Measurements from ENCODE around the gene PCED1B. TPM values are rescaled to one million over a fixed set of nuclear protein-coding genes. Genes with fewer than 3 reads are reported as not detected.

The PCED1B gene
- total and polyA plus RNA-seq, 2 donors (not counting 1 experiment from before 2014, with no cell fraction given): 26.2 to 45.8 TPM

GRCh38 chr12:47272412-47273190 is 193.2 kb downstream of the PCED1B start:
- ChIA-PET CTCF (interaction anchor here (0.6 to 1.7 kb wide), 4 partner anchors 34 to 192 kb away, joined by 3 to 8 read pairs (median 4); partner anchors contain the start of gene AMIGO2), POLR2A (no interaction called here)
- Histone ChIP-seq H2AFZ (ENCODE audit: insufficient read depth, low read depth, low read length, poor library complexity, severe bottlenecking) (no peak overlapping the region), H3K4me2 (replicated peaks; ENCODE audit: low read depth, low read length, poor library complexity, severe bottlenecking) (no peak overlapping the region), H3K79me2 (ENCODE audit: control insufficient read depth, insufficient read depth, low read length) (no peaks in the 10 kb centered on the region), H3K27ac (ENCODE audit: low read length in 2 of 2) (no peak overlapping the region), H3K9me3 (ENCODE audit: control extremely low read depth in 1 of 3, control insufficient read depth in 2 of 3, insufficient read depth in 1 of 3, low read length in 2 of 3) (peaks cover 0 to 9% (median 0%) of the 10 kb centered on the region in 3 donors), H3K36me3 (replicated peaks in 1 of 2; ENCODE audit: control extremely low read depth in 1 of 2, control insufficient read depth in 1 of 2, extremely low read depth in 1 of 2, insufficient read depth in 2 of 2, low read length in 1 of 2) (no peaks in the 10 kb centered on the region), H4K20me1 (ENCODE audit: control insufficient read depth, insufficient read depth, low read length, poor library complexity, severe bottlenecking) (no peaks in the 10 kb centered on the region), H3K4me1 (ENCODE audit: control insufficient read depth in 2 of 2, insufficient read depth in 2 of 2, low read length in 2 of 2) (peaks cover 77 to 82% of the 10 kb centered on the region in 2 donors), H3K27me3 (replicated peaks in 1 of 4; ENCODE audit: control extremely low read depth in 1 of 4, control insufficient read depth in 3 of 4, insufficient read depth in 4 of 4, low read length in 3 of 4) (no peaks in the 10 kb centered on the region), H3K4me3 (ENCODE audit: control extremely low read depth in 1 of 5, extremely low read depth in 1 of 5, insufficient read depth in 1 of 5, low read depth in 2 of 5, low read length in 4 of 5) (no peak overlapping the region), H3K9ac (ENCODE audit: low read length) (no peak overlapping the region)
- H3K4me1 Mint-ChIP-seq: peaks cover 93% of the 10 kb centered on the region
- TF ChIP-seq, protein P1, sequence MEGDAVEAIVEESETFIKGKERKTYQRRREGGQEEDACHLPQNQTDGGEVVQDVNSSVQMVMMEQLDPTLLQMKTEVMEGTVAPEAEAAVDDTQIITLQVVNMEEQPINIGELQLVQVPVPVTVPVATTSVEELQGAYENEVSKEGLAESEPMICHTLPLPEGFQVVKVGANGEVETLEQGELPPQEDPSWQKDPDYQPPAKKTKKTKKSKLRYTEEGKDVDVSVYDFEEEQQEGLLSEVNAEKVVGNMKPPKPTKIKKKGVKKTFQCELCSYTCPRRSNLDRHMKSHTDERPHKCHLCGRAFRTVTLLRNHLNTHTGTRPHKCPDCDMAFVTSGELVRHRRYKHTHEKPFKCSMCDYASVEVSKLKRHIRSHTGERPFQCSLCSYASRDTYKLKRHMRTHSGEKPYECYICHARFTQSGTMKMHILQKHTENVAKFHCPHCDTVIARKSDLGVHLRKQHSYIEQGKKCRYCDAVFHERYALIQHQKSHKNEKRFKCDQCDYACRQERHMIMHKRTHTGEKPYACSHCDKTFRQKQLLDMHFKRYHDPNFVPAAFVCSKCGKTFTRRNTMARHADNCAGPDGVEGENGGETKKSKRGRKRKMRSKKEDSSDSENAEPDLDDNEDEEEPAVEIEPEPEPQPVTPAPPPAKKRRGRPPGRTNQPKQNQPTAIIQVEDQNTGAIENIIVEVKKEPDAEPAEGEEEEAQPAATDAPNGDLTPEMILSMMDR (IDR thresholded peaks at IDR 0.05): no peak
- no peak for TF ChIP-seq EZH2 (IDR thresholded peaks at IDR 0.05; ENCODE audit: borderline replicate concordance, insufficient read depth, low read depth, low read length, poor library complexity, severe bottlenecking)
- ATAC-seq (ENCODE audit: low read depth) (no peak), DNase-seq (no peak)
- peak overlapping the region; percentile 82 for H3K27ac Mint-ChIP-seq
- peaks cover 2% of the 10 kb centered on the region for H3K9me3 Mint-ChIP-seq (ENCODE audit: insufficient read depth)
- no peaks in the 10 kb centered on the region for H3K27me3 Mint-ChIP-seq
- H3K4me3 Mint-ChIP-seq: no peak overlapping the region
- intact Hi-C loops (cut with micrococcal nuclease): no loop called here
- 92% methylated on average over 2 of the region's 3 CpGs for WGBS (ENCODE audit: insufficient coverage)

DNA sequence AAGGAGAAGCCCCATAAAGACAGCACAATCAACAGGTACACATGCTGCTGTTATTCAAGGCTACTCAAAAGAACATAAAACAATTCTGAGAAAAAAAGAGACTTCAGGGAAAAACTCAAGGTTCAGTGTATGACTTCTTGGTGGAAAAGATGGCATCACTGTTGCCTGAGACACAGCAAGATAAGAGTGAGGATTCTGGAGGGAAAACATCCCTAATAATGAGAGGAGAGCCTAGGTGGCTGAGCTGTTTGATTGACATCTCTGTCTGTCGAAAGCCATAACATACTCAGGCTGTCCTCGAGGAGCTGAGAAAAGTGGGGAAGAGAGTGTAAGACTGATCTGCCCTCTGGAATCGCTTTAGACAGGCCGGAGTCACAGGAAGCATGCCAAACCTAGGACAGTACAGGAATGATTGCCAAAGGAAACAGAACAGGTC is 193.8 kb downstream of the PCED1B start:
- Histone ChIP-seq H4K20me1 (ENCODE audit: control insufficient read depth, insufficient read depth, low read length, poor library complexity, severe bottlenecking) (no peaks in the 10 kb centered on the region), H2AFZ (ENCODE audit: insufficient read depth, low read depth, low read length, poor library complexity, severe bottlenecking) (no peak overlapping the region), H3K79me2 (ENCODE audit: control insufficient read depth, insufficient read depth, low read length) (no peaks in the 10 kb centered on the region), H3K4me3 (ENCODE audit: control extremely low read depth in 1 of 5, extremely low read depth in 1 of 5, insufficient read depth in 1 of 5, low read depth in 2 of 5, low read length in 4 of 5) (no peak overlapping the region), H3K36me3 (replicated peaks in 1 of 2; ENCODE audit: control extremely low read depth in 1 of 2, control insufficient read depth in 1 of 2, extremely low read depth in 1 of 2, insufficient read depth in 2 of 2, low read length in 1 of 2) (no peaks in the 10 kb centered on the region), H3K27ac (ENCODE audit: low read length in 2 of 2) (peak overlapping the region in 1 of 2 donors; percentile 27), H3K4me2 (replicated peaks; ENCODE audit: low read depth, low read length, poor library complexity, severe bottlenecking) (no peak overlapping the region), H3K9me3 (ENCODE audit: control extremely low read depth in 1 of 3, control insufficient read depth in 2 of 3, insufficient read depth in 1 of 3, low read length in 2 of 3) (peaks cover 0 to 9% (median 0%) of the 10 kb centered on the region in 3 donors), H3K4me1 (ENCODE audit: control insufficient read depth in 2 of 2, insufficient read depth in 2 of 2, low read length in 2 of 2) (peaks cover 79 to 81% of the 10 kb centered on the region in 2 donors), H3K27me3 (replicated peaks in 1 of 4; ENCODE audit: control extremely low read depth in 1 of 4, control insufficient read depth in 3 of 4, insufficient read depth in 4 of 4, low read length in 3 of 4) (no peaks in the 10 kb centered on the region), H3K9ac (ENCODE audit: low read length) (no peak overlapping the region)
- DNase-seq (no peak), ATAC-seq (ENCODE audit: low read depth) (no peak)
- Mint-ChIP-seq H3K4me3 (no peak overlapping the region), H3K27me3 (no peaks in the 10 kb centered on the region), H3K4me1 (peaks cover 93% of the 10 kb centered on the region), H3K9me3 (ENCODE audit: insufficient read depth) (peaks cover 4% of the 10 kb centered on the region), H3K27ac (peak overlapping the region; percentile 82)
- 100% methylated on average over 4 of the region's 4 CpGs for WGBS (ENCODE audit: insufficient coverage)
- ChIA-PET POLR2A (no interaction called here), CTCF (interaction anchor here (0.6 to 1.7 kb wide), 4 partner anchors 34 to 193 kb away, joined by 3 to 8 read pairs (median 4); partner anchors contain the start of gene AMIGO2)
- no peak for TF ChIP-seq EZH2 (IDR thresholded peaks at IDR 0.05; ENCODE audit: borderline replicate concordance, insufficient read depth, low read depth, low read length, poor library complexity, severe bottlenecking)
- TF ChIP-seq, protein P1 (IDR thresholded peaks at IDR 0.05): no peak
- intact Hi-C loops (cut with micrococcal nuclease): no loop called here
